IMR-90 (cell line): ENCODE data around the gene MAPKAP1.

ENCODE experiments used
- CEBPB ChIP-seq: IDR thresholded peaks from 2 replicates; pipeline ENCODE4 v1.6.1; 2012; ENCODE audit warnings: low read depth, low read length, improper control_type of control experiment
- CTCF ChIP-seq: conservative IDR thresholded peaks from 2 replicates; pipeline ENCODE4 v1.5.1; 2012; ENCODE audit warnings: mild to moderate bottlenecking, low read depth, low read length, improper control_type of control experiment
- MXI1 ChIP-seq: IDR thresholded peaks from 2 replicates; pipeline ENCODE4 v1.6.1; 2012; ENCODE audit warnings: low read depth, mild to moderate bottlenecking, low read length, moderate library complexity, borderline replicate concordance
- POLR2A ChIP-seq: IDR thresholded peaks from 2 replicates; pipeline ENCODE4 v1.6.1; 2012; ENCODE audit warnings: mild to moderate bottlenecking, low read depth, low read length
- RFX5 ChIP-seq: IDR thresholded peaks from 2 replicates; pipeline ENCODE4 v1.8.0; 2012; ENCODE audit warnings: low read depth, mild to moderate bottlenecking, low read length, moderate library complexity
- USF2 ChIP-seq: fragments of 150-350 bp; IDR thresholded peaks from 2 replicates; pipeline ENCODE4 v1.6.1; 2017; ENCODE audit warnings: mild to moderate bottlenecking, antibody characterized with exemption, low read length, low read depth

- TF ChIP-seq MXI1 (no peak), CTCF (no peak), USF2 (no peak), POLR2A (no peak), RFX5 (no peak), CEBPB (no peak)
Observed at GRCh38 chr9:125652233-125652594, 54.8 kb downstream of the MAPKAP1 start.
